ENCODE data around the gene UGT1A9.

UGT1A9 gene

GRCh38 chr2:233672886-233673285, 1.2 kb downstream of the UGT1A9 start:
- TF ChIP-seq CTCF (IDR thresholded peaks at IDR 0.05; ENCODE audit: low read depth, low read length): no peak
- DNase-seq (ENCODE audit: extremely low read depth, low read depth): no peak

GRCh38 chr2:233673896-233674295, 2.2 kb downstream of the UGT1A9 start:
- TF ChIP-seq CTCF (IDR thresholded peaks at IDR 0.05; ENCODE audit: low read depth, low read length): no peak
- DNase-seq (ENCODE audit: extremely low read depth, low read depth): no peak

GRCh38 chr2:233674314-233674713, 2.6 kb downstream of the UGT1A9 start:
- no peak for DNase-seq (ENCODE audit: extremely low read depth, low read depth)
- TF ChIP-seq CTCF (IDR thresholded peaks at IDR 0.05; ENCODE audit: low read depth, low read length): no peak

GRCh38 chr2:233674995-233675394, 3.3 kb downstream of the UGT1A9 start:
- no peak for TF ChIP-seq CTCF (IDR thresholded peaks at IDR 0.05; ENCODE audit: low read depth, low read length)

GRCh38 chr2:233676046-233676445, 4.3 kb downstream of the UGT1A9 start:
- no peak for TF ChIP-seq CTCF (IDR thresholded peaks at IDR 0.05; ENCODE audit: low read depth, low read length)
- DNase-seq (ENCODE audit: extremely low read depth, low read depth): no peak

More at GRCh38 chr2:233674995-233675394, 3.3 kb downstream of the UGT1A9 start:
- no peak for DNase-seq (ENCODE audit: extremely low read depth, low read depth)

- no peak for DNase-seq (ENCODE audit: extremely low read depth, low read depth)
- TF ChIP-seq CTCF (IDR thresholded peaks at IDR 0.05; ENCODE audit: low read depth, low read length): no peak
These were observed 7.5 kb downstream of the UGT1A9 start for GRCh38 chr2:233679196-233679595.

GRCh38 chr2:233680361-233681045, 8.8 kb downstream of the UGT1A9 start:
- DNase-seq (ENCODE audit: extremely low read depth, low read depth): no peak
- no peak for TF ChIP-seq CTCF (IDR thresholded peaks at IDR 0.05; ENCODE audit: low read depth, low read length)
